HepG2 (cell line): ENCODE data around the gene TTC31. TPM values are rescaled to one million over a fixed set of nuclear protein-coding genes. Genes with fewer than 3 reads are reported as not detected.

Experiments
- ATAC-seq: fragments of 200-7000 bp; cut with Tn5 transposase; 3 replicates; pipeline ENCODE4 v1.9.1; 2020; ENCODE audit warnings: mild to moderate bottlenecking, moderate library complexity
- BruUV-seq: library from RNA; stranded (reverse); fragments of 400-500 nt; replicated peaks from 2 replicates; lab custom pipeline; 2021; lab: Mats Ljungman, UMichigan
- CTCF ChIA-PET: fragments of 300-600 bp; formaldehyde crosslinking; extraction: SDS; loops from one replicate; lab custom pipeline; 2021; ENCODE audit warnings: low total read pairs, inconsistent platforms, low intra/inter-chr PET ratio; lab: Yijun Ruan, JAX
- POLR2A ChIA-PET: fragments of 350-600 bp; sonication (Branson Sonifier 250); formaldehyde crosslinking; loops from one replicate; lab custom pipeline; 2020; ENCODE audit warnings: antibody characterized with exemption, inconsistent platforms; lab: Yijun Ruan, JAX
- DNase-seq: peaks from one replicate; pipeline ENCODE4 v3.0.0-alpha.2; 2015; ENCODE audit warnings: low spot score
- FAIRE-seq: peaks from 3 replicates; lab custom pipeline; 2011; peaks lifted over from hg19 to GRCh38; lab: Jason Lieb, UNC
- H2AFZ ChIP-seq: one replicate; pipeline ENCODE4 v1.6.1; 2011; ENCODE audit warnings: low read length, inconsistent platforms
- H3K27ac ChIP-seq: fragments of 300-600 bp; 3 replicates; pipeline ENCODE4 v1.8.0; 2011; ENCODE audit warnings: mixed run types, mild to moderate bottlenecking, mixed read lengths, low read length, inconsistent platforms; ENCODE audit not compliant: insufficient read depth; ENCODE audit errors: extremely low read length
- H3K27me3 ChIP-seq, 2 experiments: fragments of 200-600 bp in 1 of 2; 2 replicates in 1 of 2; 3 replicates in 1 of 2; pipeline versions ENCODE4 v1.6.0 to v1.8.0; 2011; ENCODE audit warnings: low read length in 2 of 2, mild to moderate bottlenecking in 2 of 2, moderate library complexity in 2 of 2, inconsistent platforms in 1 of 2; ENCODE audit not compliant: insufficient read depth in 2 of 2, control insufficient read depth in 1 of 2
- H3K36me3 ChIP-seq, 2 experiments: fragments of 200-600 bp in 1 of 2; replicated peaks in 1 of 2; 2 replicates in 1 of 2; 3 replicates in 1 of 2; pipeline versions ENCODE4 v1.5.1 to v1.8.0; 2011; ENCODE audit warnings: low read length in 2 of 2, inconsistent platforms in 1 of 2; ENCODE audit not compliant: insufficient read depth in 2 of 2, control insufficient read depth in 1 of 2
- H3K4me1 ChIP-seq: 2 replicates; pipeline ENCODE4 v1.5.1; 2012; ENCODE audit warnings: low read length, inconsistent platforms; ENCODE audit not compliant: insufficient read depth
- H3K4me2 ChIP-seq: 2 replicates; pipeline ENCODE4 v1.6.0; 2011; ENCODE audit warnings: low read depth, low read length, inconsistent platforms
- H3K4me3 ChIP-seq, 3 experiments: fragments of 200-600 bp in 1 of 3; sonication (generic), shearing (Covaris generic) in 1 of 3; replicated peaks in 1 of 3; 2 replicates each; pipeline ENCODE4 v1.5.1; 2011 to 2016; ENCODE audit warnings: low read length in 3 of 3, inconsistent platforms in 2 of 3, low read depth in 2 of 3, mild to moderate bottlenecking in 2 of 3, control low read depth in 1 of 3, mixed read lengths in 1 of 3; ENCODE audit not compliant: insufficient read depth in 1 of 3
- H3K79me2 ChIP-seq: one replicate; pipeline ENCODE4 v1.6.1; 2011; ENCODE audit warnings: low read length, inconsistent platforms; ENCODE audit not compliant: insufficient read depth
- H3K9ac ChIP-seq: 2 replicates; pipeline ENCODE4 v1.6.0; 2011; ENCODE audit warnings: mild to moderate bottlenecking, low read depth, low read length, inconsistent platforms; ENCODE audit not compliant: insufficient read depth
- H3K9me3 ChIP-seq: 2 replicates; pipeline ENCODE4 v1.5.1; 2012; ENCODE audit warnings: mild to moderate bottlenecking, low read length
- H4K20me1 ChIP-seq: 2 replicates; pipeline ENCODE4 v1.6.0; 2011; ENCODE audit warnings: inconsistent platforms, mild to moderate bottlenecking, low read length, moderate library complexity; ENCODE audit not compliant: insufficient read depth
- CCDC6 ChIP-seq: sonication (generic); formaldehyde crosslinking; IDR thresholded peaks from 2 replicates; pipeline ENCODE4 v1.8.1; 2022; ENCODE audit warnings: mild to moderate bottlenecking, missing genetic modification reagents, moderate library complexity
- HNRNPK ChIP-seq: fragments of 200-400 bp; formaldehyde crosslinking; IDR thresholded peaks from 2 replicates; pipeline ENCODE4 v1.6.1; 2018; ENCODE audit warnings: low read length, low read depth, moderate library complexity, mild to moderate bottlenecking; ENCODE audit not compliant: poor library complexity, severe bottlenecking
- MIER2 ChIP-seq: IDR thresholded peaks from 2 replicates; pipeline ENCODE4 v1.6.1; 2016; ENCODE audit warnings: missing biosample characterization, missing genetic modification reagents
- MYPOP ChIP-seq: sonication (generic); formaldehyde crosslinking; IDR thresholded peaks from 2 replicates; pipeline ENCODE4 v1.8.1; 2023; ENCODE audit warnings: mild to moderate bottlenecking, moderate library complexity, missing genetic modification reagents
- RNF2 ChIP-seq: fragments of 450-650 bp; conservative IDR thresholded peaks from 2 replicates; pipeline ENCODE4 v1.6.1; 2016; ENCODE audit warnings: low read depth
- SSRP1 ChIP-seq: IDR thresholded peaks from 2 replicates; pipeline ENCODE4 v1.6.1; 2016; ENCODE audit warnings: control low read depth
- TAF1 ChIP-seq: sonication (generic); formaldehyde crosslinking; IDR thresholded peaks from 2 replicates; pipeline ENCODE4 v1.4.0; 2020; ENCODE audit warnings: missing genetic modification reagents
- THRA ChIP-seq: sonication (generic); formaldehyde crosslinking; IDR thresholded peaks from 2 replicates; pipeline ENCODE4 v1.4.0; 2020; ENCODE audit warnings: missing genetic modification reagents, borderline replicate concordance
- ZHX1 ChIP-seq: sonication (generic); formaldehyde crosslinking; IDR thresholded peaks from 2 replicates; pipeline ENCODE4 v1.8.1; 2022; ENCODE audit warnings: low read depth, mild to moderate bottlenecking, missing genetic modification reagents
- ZHX2 ChIP-seq, 2 experiments: sonication (generic) in 1 of 2; formaldehyde crosslinking in 1 of 2; IDR thresholded peaks; 2 replicates each; pipeline versions ENCODE4 v1.6.1 to v1.9.0; 2014 to 2022; ENCODE audit warnings: antibody characterized with exemption in 1 of 2, borderline replicate concordance in 1 of 2, inconsistent platforms in 1 of 2, low read depth in 1 of 2, missing genetic modification reagents in 1 of 2
- ZNF329 ChIP-seq: sonication (generic); formaldehyde crosslinking; IDR thresholded peaks from 2 replicates; pipeline ENCODE4 v1.9.0; 2021; ENCODE audit warnings: low read depth, mild to moderate bottlenecking, missing genetic modification reagents
- ZNF335 ChIP-seq: sonication (generic); formaldehyde crosslinking; IDR thresholded peaks from 2 replicates; pipeline ENCODE4 v1.4.0; 2020; ENCODE audit warnings: missing genetic modification reagents
- WGBS: methylation state at CpG from one replicate; pipeline ENCODE4 v1.1.6; 2017; ENCODE audit warnings: low lambda C conversion rate; 5-methylcytosine and 5-hydroxymethylcytosine counted together
- in situ Hi-C: cut with HindIII; loops from 2 replicates; pipeline ENCODE4 v1.10.0; 2017; ENCODE audit warnings: low pct_unique_long_range_greater_than_20kb; ENCODE audit not compliant: extremely low pct_ligation_motif_present
- intact Hi-C: fragments of 100-400 bp; cut with micrococcal nuclease; formaldehyde crosslinking; loops from one replicate; pipeline ENCODE4 v1.10.0; 2022; ENCODE audit not compliant: unreplicated experiment
- polyA plus RNA-seq, 8 experiments: library from polyadenylated mRNA; depleted of rRNA in 3 of 8; stranded (reverse) in 7 of 8; unstranded in 1 of 8; fragments of >200 nt; fragmentation: Illumina TruSeq in 4 of 8; extraction: Trizol in 4 of 8; gene quantifications; 2 replicates each; pipeline versions ENCODE4 v1.2.1 to v1.2.3, GENCODE V29; 2011 to 2016; ENCODE audit warnings: low read depth in 4 of 8, missing spikeins in 1 of 8, mixed read lengths in 1 of 8; ENCODE audit not compliant: insufficient read depth in 1 of 8
- total RNA-seq, 5 experiments: library from RNA; depleted of rRNA; stranded (reverse); fragments of >200 nt; fragmentation: Illumina TruSeq; extraction: Trizol; gene quantifications; 2 replicates each; pipeline ENCODE4 v1.2.3, GENCODE V29; 2016; ENCODE audit warnings: low read depth in 1 of 5

The TTC31 gene
- total and polyA plus RNA-seq, 2 of the 13 experiments (the other 11 are each of a cell fraction or from before 2014, with no cell fraction given), result 28.3 to 39.5 TPM

- H3K27me3 ChIP-seq, result no peaks in the 10 kb centered on the region
- TF ChIP-seq CCDC6 (CRISPR knock-in tag) (no peak), SSRP1 (CRISPR knock-in tag) (no peak), ZHX2 (IDR thresholded peaks at IDR 0.05; ENCODE audit: low read depth) (0 out of 2 replicates have a peak, but pooled peaks have one; percentile 21), ZHX2 (CRISPR knock-in tag; IDR thresholded peaks at IDR 0.05; ENCODE audit: borderline replicate concordance) (no peak), ZNF335 (CRISPR knock-in tag) (no peak), MIER2 (CRISPR knock-in tag) (no peak), TAF1 (CRISPR knock-in tag) (peak; percentile 21; the same call in 1 of the 2 replicates), ZHX1 (CRISPR knock-in tag) (0 out of 2 replicates have a peak, but pooled peaks have one; percentile 12), ZNF329 (CRISPR knock-in tag) (no peak), MYPOP (CRISPR knock-in tag) (no peak), HNRNPK (no peak), RNF2 (no peak), THRA (CRISPR knock-in tag) (no peak)
Measured at GRCh38 chr2:74515271-74515980, 32.5 kb downstream of the TTC31 start.

More at GRCh38 chr2:74515271-74515980, 32.5 kb downstream of the TTC31 start:
- Histone ChIP-seq H3K4me2 (no peak overlapping the region), H3K79me2 (no peaks in the 10 kb centered on the region), H3K9me3 (no peaks in the 10 kb centered on the region), H3K27ac (no peak overlapping the region), H3K36me3 (peaks cover 11 to 16% of the 10 kb centered on the region in 2 experiments; a peak in 4 of 5 replicates), H2AFZ (no peak overlapping the region), H3K4me3 (no peak overlapping the region), H3K9ac (no peak overlapping the region), H3K4me1 (peaks cover 43% of the 10 kb centered on the region), H4K20me1 (no peaks in the 10 kb centered on the region)
- in situ Hi-C loops (no loop called here), intact Hi-C loops (no loop called here)
- CTCF ChIA-PET, result no interaction called here
- DNase-seq (no peak), ATAC-seq (no peak), FAIRE-seq (no peak)
- WGBS, result 98% methylated on average over 55 of the region's 60 CpGs
- POLR2A ChIA-PET, result interaction anchor here (2.1 kb wide), 1 partner anchor 12 kb away, joined by 6 read pairs; no protein-coding TSS in a partner anchor
- BruUV-seq, result no TSS peak
